Keratinocyte (primary cell): ENCODE results near the gene ZNF496. TPM values are rescaled to one million over a fixed set of nuclear protein-coding genes. Genes with fewer than 3 reads are reported as not detected.

Source experiments
- DNase-seq: peaks from one replicate; pipeline ENCODE4 v3.0.0-alpha.2; 2011; ENCODE audit warnings: low read depth, missing footprints, low spot score
- FAIRE-seq: peaks from 2 replicates; lab custom pipeline; 2011; peaks lifted over from hg19 to GRCh38; lab: Jason Lieb, UNC
- H2AFZ ChIP-seq: 2 replicates; pipeline ENCODE4 v1.6.0; 2012; ENCODE audit warnings: low read length, control low read depth, inconsistent platforms; ENCODE audit not compliant: control insufficient read depth
- H3K27ac ChIP-seq: 2 replicates; pipeline ENCODE4 v1.5.1; 2011; ENCODE audit warnings: low read length; ENCODE audit not compliant: control insufficient read depth, insufficient read depth
- H3K27me3 ChIP-seq: 3 replicates; pipeline ENCODE4 v1.6.0; 2011; ENCODE audit warnings: low read length; ENCODE audit not compliant: control insufficient read depth, insufficient read depth; ENCODE audit errors: extremely low read depth
- H3K36me3 ChIP-seq, 2 experiments: 2 replicates in 1 of 2; 3 replicates in 1 of 2; pipeline ENCODE4 v1.5.1; 2011; ENCODE audit warnings: low read length in 2 of 2, mild to moderate bottlenecking in 1 of 2; ENCODE audit not compliant: control insufficient read depth in 2 of 2, insufficient read depth in 2 of 2; ENCODE audit errors: extremely low read depth in 1 of 2
- H3K4me1 ChIP-seq: 3 replicates; pipeline ENCODE4 v1.5.1; 2011; ENCODE audit warnings: low read length; ENCODE audit not compliant: control insufficient read depth, insufficient read depth; ENCODE audit errors: extremely low read depth
- H3K4me2 ChIP-seq: 3 replicates; pipeline ENCODE4 v1.6.0; 2011; ENCODE audit warnings: low read depth, low read length; ENCODE audit not compliant: control insufficient read depth, insufficient read depth; ENCODE audit errors: extremely low read depth
- H3K4me3 ChIP-seq, 3 experiments: fragments of 200-600 bp in 1 of 3; sonication (generic) in 1 of 3; 2 replicates in 2 of 3; 3 replicates in 1 of 3; pipeline ENCODE4 v1.5.1; 2011 to 2016; ENCODE audit warnings: low read length in 3 of 3, mild to moderate bottlenecking in 3 of 3, control low read depth in 2 of 3, inconsistent platforms in 1 of 3, low read depth in 1 of 3, mixed read lengths in 1 of 3, mixed run types in 1 of 3, moderate library complexity in 1 of 3; ENCODE audit not compliant: control insufficient read depth in 2 of 3, insufficient read depth in 2 of 3; ENCODE audit errors: extremely low read depth in 1 of 3
- H3K79me2 ChIP-seq: 2 replicates; pipeline ENCODE4 v1.6.0; 2012; ENCODE audit warnings: low read length; ENCODE audit not compliant: control insufficient read depth, insufficient read depth
- H3K9ac ChIP-seq: 3 replicates; pipeline ENCODE4 v1.6.0; 2011; ENCODE audit warnings: low read length; ENCODE audit not compliant: control insufficient read depth, insufficient read depth; ENCODE audit errors: extremely low read depth
- H3K9me1 ChIP-seq: 3 replicates; pipeline ENCODE4 v1.6.0; 2011; ENCODE audit warnings: low read length; ENCODE audit not compliant: control insufficient read depth, insufficient read depth; ENCODE audit errors: extremely low read depth
- H3K9me3 ChIP-seq: 2 replicates; pipeline ENCODE4 v1.5.1; 2012; ENCODE audit warnings: low read depth, low read length; ENCODE audit not compliant: control insufficient read depth
- H4K20me1 ChIP-seq: 3 replicates; pipeline ENCODE4 v1.6.0; 2011; ENCODE audit warnings: low read length; ENCODE audit not compliant: control insufficient read depth, insufficient read depth; ENCODE audit errors: extremely low read depth
- CTCF ChIP-seq, 3 experiments: IDR thresholded peaks in 1 of 3; conservative IDR thresholded peaks in 1 of 3; optimal IDR thresholded peaks in 1 of 3; 2 replicates in 2 of 3; 3 replicates in 1 of 3; pipeline versions ENCODE3 to v1.5.1; 2011; ENCODE audit warnings: low read length in 3 of 3, mild to moderate bottlenecking in 3 of 3, moderate library complexity in 2 of 3, control low read depth in 1 of 3, inconsistent platforms in 1 of 3; ENCODE audit not compliant: insufficient read depth in 2 of 3; ENCODE audit errors: extremely low read depth in 1 of 3
- EZH2 ChIP-seq: IDR thresholded peaks from one replicate; pipeline ENCODE4 v1.6.1; 2012; ENCODE audit warnings: inconsistent platforms, mild to moderate bottlenecking, low read length, moderate library complexity
- dilution Hi-C: fragments of 300-500 bp; cut with MboI; formaldehyde crosslinking; loops from one replicate; pipeline ENCODE4 v1.7.0; 2020; ENCODE audit warnings: low sequenced_read_pairs; ENCODE audit not compliant: extremely low pct_ligation_motif_present
- polyA plus RNA-seq, 5 experiments: library from polyadenylated mRNA; depleted of rRNA in 3 of 5; stranded (reverse) in 3 of 5; stranded (forward) in 1 of 5; unstranded in 1 of 5; fragments of >200 nt; gene quantifications; 1 replicate in 1 of 5; 2 replicates in 3 of 5; 3 replicates in 1 of 5; pipeline versions ENCODE4 v1.2.1 to v1.2.3, GENCODE V29; 2011 to 2012; ENCODE audit warnings: missing spikeins in 2 of 5, low read depth in 1 of 5, low replicate concordance in 1 of 5

Gene ZNF496
- polyA plus RNA-seq, 1 donor (not counting 4 experiments of a cell fraction or from before 2014, with no cell fraction given): 8.9 TPM

GRCh38 chr1:247359559-247359958 is 27.9 kb upstream of the ZNF496 start:
- no peak for DNase-seq
- H3K27me3 ChIP-seq: no peaks in the 10 kb centered on the region
- FAIRE-seq: no peak
- H3K9ac ChIP-seq: no peak overlapping the region
- no peak overlapping the region for H3K4me3 ChIP-seq
- no peaks in the 10 kb centered on the region for H3K4me1 ChIP-seq
- TF ChIP-seq CTCF (optimal IDR thresholded peaks at IDR 0.05 in 1 of 3, IDR thresholded peaks at IDR 0.05 in 1 of 3, conservative IDR thresholded peaks at IDR 0.05 in 1 of 3; ENCODE audit: extremely low read depth in 1 of 3, insufficient read depth in 2 of 3, low read length in 3 of 3) (no peak), EZH2 (no peak)
- no peaks in the 10 kb centered on the region for H3K36me3 ChIP-seq
- no peaks in the 10 kb centered on the region for H3K9me3 ChIP-seq
- H3K9me1 ChIP-seq: no peaks in the 10 kb centered on the region
- H2AFZ ChIP-seq: no peak overlapping the region
- dilution Hi-C loops: no loop called here
- no peak overlapping the region for H3K27ac ChIP-seq
- H3K4me2 ChIP-seq: no peak overlapping the region
- H4K20me1 ChIP-seq: no peaks in the 10 kb centered on the region
- no peaks in the 10 kb centered on the region for H3K79me2 ChIP-seq

- H3K4me3 ChIP-seq: no peak overlapping the region
- H3K4me2 ChIP-seq: no peak overlapping the region
- H3K9ac ChIP-seq: no peak overlapping the region
- H3K27me3 ChIP-seq: no peaks in the 10 kb centered on the region
- no peaks in the 10 kb centered on the region for H3K9me3 ChIP-seq
- DNase-seq: no peak
- H3K4me1 ChIP-seq: no peaks in the 10 kb centered on the region
- dilution Hi-C loops: no loop called here
- no peak overlapping the region for H3K27ac ChIP-seq
- no peaks in the 10 kb centered on the region for H4K20me1 ChIP-seq
- no peak for FAIRE-seq
- H3K36me3 ChIP-seq: no peaks in the 10 kb centered on the region
- no peaks in the 10 kb centered on the region for H3K9me1 ChIP-seq
- H3K79me2 ChIP-seq: no peaks in the 10 kb centered on the region
- TF ChIP-seq EZH2 (no peak), CTCF (optimal IDR thresholded peaks at IDR 0.05 in 1 of 3, IDR thresholded peaks at IDR 0.05 in 1 of 3, conservative IDR thresholded peaks at IDR 0.05 in 1 of 3; ENCODE audit: extremely low read depth in 1 of 3, insufficient read depth in 2 of 3, low read length in 3 of 3) (no peak)
- no peak overlapping the region for H2AFZ ChIP-seq
These were observed 27.3 kb upstream of the ZNF496 start for GRCh38 chr1:247358920-247359319.
